HG03039 (cell line): ENCODE results near the gene NIPBL.
"Not testable (repeated sequence)": the region's sequence is repeated elsewhere in the genome, so short reads cannot be mapped to it uniquely, and the experiment has no call there.

Experiments used
- ATAC-seq: cut with Tn5 transposase; IDR thresholded peaks from one replicate; pipeline ENCODE4 v1.9.1; 2021; ENCODE audit warnings: mild to moderate bottlenecking, moderate library complexity; ENCODE audit not compliant: unreplicated experiment

The NIPBL gene

GRCh38 chr5:37086026-37086425 lies 209.5 kb downstream of the NIPBL start:
- not testable (repeated sequence) for ATAC-seq

GRCh38 chr5:37086466-37087173 lies 210.1 kb downstream of the NIPBL start:
- ATAC-seq, result no peak

GRCh38 chr5:37088009-37088408 lies 211.4 kb downstream of the NIPBL start:
- ATAC-seq, result no peak

GRCh38 chr5:37090123-37090726 lies 213.7 kb downstream of the NIPBL start:
- no peak for ATAC-seq

- no peak for ATAC-seq
These were observed 214.2 kb downstream of the NIPBL start for GRCh38 chr5:37090781-37091180.

- ATAC-seq, result not testable (repeated sequence)
These were observed 217.2 kb downstream of the NIPBL start for GRCh38 chr5:37093795-37094194.

- not testable (repeated sequence) for ATAC-seq
These were observed 222.7 kb downstream of the NIPBL start for GRCh38 chr5:37099267-37099666.

- ATAC-seq, result no peak
These were observed 226.7 kb downstream of the NIPBL start for GRCh38 chr5:37103302-37103701.

- no peak for ATAC-seq
These were observed 232.8 kb downstream of the NIPBL start for GRCh38 chr5:37109338-37109737.

GRCh38 chr5:37110135-37110534 lies 233.6 kb downstream of the NIPBL start:
- no peak for ATAC-seq

- ATAC-seq, result peak; percentile 90
These were observed 235.1 kb downstream of the NIPBL start for GRCh38 chr5:37111426-37112382.

GRCh38 chr5:37112383-37112991 lies 235.9 kb downstream of the NIPBL start:
- ATAC-seq, result no peak
